HG03378 (cell line): Measurements from ENCODE around the gene GABBR2.
"Not testable (repeated sequence)": the region's sequence is repeated elsewhere in the genome, so short reads cannot be mapped to it uniquely, and the experiment has no call there.

Source experiments
- ATAC-seq: cut with Tn5 transposase; IDR thresholded peaks from one replicate; pipeline ENCODE4 v1.9.1; 2021; ENCODE audit warnings: mild to moderate bottlenecking, moderate library complexity; ENCODE audit not compliant: unreplicated experiment

The GABBR2 gene

DNA sequence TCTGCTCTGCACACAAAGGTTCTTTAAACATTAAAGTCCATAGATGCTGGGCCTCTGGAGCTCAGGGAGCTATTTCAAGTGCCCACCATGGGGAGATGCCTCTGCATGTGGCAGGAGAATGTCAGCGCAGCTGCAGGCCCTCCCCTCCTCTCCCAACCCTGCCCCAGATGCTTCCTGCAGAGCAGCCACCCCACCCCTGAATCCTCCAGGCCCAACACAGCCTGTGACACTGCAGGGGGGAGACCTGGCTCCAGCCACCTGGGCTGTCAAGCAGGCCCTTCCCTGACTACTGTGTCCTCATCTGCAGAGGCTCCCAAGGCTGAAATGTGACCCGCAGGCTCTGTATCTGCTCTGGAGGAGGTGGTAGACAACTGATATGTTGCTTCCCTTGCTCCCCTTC lies 213.9 kb downstream of the GABBR2 start:
- no peak for ATAC-seq

DNA sequence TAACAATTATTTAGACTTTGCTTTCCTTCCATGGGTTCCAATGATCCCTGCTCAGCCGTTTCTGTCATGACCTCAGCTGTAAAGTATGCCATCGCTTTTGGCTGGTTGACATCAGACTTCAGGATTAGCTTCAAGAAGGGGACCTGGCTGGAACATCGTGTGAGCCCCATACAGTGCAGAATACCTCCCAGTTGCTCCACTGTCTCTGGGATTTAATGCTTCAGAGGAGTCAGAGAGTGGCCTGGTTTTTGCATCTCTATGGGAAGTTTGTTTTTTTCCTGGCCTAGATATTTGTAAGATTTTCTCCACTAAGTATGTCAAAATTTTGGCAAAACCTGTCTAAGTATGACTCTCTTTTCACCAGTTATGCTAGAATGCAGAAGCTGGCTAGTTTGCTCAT lies 216.9 kb downstream of the GABBR2 start:
- ATAC-seq, result no peak

DNA sequence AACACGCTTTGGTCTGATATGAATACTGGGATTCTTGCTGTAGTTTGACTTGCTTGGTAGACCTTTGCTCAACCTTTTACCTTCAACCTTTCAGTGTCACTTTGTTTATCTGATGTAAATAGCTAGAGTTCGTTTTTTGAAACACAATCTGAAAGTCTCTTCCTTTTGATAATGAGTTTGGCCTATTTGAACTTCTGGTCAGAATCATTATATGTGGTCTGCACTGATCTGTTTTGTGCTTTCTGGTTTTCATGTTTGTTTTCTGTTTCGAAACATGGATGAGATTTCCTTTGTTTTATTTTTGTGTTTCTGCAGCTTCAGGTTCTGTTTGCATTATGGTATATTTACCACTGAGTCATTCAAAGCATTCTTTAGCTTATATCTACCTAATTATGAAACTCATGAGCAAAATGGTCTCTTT lies 217.5 kb downstream of the GABBR2 start:
- no peak for ATAC-seq

DNA sequence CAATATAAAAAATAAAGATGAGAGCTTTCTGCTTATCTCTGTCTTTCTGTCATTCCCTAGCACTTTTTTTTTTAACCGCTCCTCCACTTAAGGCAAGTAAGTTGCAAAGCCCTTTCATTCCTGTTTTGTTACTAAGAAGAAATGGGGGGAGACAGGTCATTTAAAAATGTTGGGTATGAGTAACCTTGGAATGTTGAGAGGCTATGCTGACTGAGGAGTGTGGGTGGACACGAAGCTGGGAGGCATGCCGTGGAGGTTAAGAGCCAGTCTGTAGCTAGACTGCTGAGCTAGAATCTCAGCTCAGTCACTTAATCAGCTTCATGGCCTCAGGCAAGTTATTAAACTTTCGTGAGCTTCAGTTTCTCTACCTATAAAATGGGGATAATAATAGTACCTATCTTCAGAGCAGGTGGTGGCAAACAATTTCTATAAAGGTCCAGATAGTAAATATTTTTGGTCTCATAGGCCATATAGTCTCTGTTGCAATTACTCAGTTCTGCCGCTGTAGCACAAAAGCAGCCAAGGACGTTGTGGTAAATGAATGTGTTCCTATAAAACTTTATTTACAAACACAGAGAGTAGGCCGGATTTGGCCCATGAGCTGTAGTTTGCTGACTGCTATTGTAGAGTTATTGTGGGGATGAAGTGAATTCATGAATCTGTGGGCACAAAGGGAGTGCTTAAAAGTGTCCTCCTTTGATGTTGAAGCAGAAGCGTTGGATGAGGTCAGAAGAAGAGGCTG lies 220.0 kb downstream of the GABBR2 start:
- ATAC-seq, result no peak

DNA sequence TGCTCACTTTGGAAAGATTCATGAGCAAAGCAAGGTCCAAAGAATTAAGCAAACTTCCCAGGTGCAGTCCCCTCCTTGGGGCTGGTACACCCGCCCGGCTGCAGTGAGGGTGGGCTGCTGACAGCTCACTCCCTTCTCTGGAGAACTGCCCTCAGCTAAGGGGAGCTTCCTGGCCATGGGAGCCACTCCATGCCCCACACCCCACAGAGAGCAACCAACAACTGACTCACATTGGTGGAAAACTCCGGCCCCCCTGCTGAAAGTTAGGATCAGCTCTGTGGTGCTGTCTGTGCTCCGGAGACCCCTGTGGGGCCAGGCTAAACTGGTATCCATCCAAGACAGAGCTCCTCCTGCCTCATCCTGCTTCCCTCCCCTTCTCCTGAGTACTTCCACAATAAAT lies 223.0 kb downstream of the GABBR2 start:
- ATAC-seq, result no peak

DNA sequence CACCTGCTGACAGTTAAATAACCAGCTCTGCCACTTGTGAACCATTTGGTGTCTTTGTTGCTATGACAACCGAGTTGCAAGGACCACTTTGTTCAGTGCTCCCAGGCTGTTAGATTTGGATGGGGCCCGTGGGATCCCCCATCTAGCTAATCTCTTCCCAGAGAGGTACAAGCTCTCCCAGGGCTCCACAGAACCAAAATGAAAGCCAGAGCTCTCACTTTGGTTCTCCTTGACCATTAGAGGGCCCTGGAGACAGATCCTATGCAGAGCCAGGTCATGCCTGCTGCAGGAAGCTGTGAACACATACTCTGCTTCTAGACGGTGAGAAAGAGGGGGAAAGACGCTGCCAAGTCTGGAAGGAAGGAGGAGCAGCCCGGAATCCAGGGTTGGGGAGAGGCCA lies 224.6 kb downstream of the GABBR2 start:
- ATAC-seq, result no peak

DNA sequence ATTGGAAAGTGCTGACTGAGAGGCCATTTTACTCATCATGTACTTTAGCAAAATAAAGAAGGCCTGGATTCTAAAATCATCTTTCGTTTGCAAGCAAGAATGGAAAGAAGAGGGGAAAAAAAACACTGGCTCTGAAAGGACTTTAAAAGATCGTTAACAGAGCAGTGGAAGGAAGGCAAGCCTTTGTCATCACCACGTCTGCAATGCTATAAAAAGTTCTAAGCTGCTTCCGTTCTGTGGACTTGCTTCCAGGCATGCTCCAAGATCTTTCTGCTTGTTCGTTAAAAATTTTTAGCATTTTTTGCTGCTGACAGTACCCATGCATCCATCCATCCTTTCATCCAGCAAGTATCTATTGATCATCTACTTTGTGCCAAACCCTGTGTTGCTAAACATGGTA lies 226.5 kb downstream of the GABBR2 start:
- no peak for ATAC-seq

DNA sequence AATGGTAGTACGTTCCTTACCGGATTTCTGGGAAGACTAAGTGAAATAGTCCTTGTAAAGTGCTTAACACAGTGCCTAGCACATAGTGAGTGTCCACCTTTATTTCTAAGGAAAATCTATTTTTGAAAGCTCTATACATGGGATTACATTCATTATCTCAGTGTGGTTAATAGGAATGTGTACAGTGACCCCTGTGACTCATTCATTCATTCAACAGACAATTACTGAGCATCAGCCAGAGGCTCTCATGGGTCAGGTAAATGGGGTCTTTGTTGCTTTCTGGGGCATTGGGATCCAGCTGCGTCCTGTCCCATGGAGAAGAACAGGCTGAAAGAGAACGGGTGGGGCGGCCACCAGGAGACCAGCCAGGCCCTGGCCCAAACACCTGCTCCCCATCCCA lies 227.1 kb downstream of the GABBR2 start:
- no peak for ATAC-seq

DNA sequence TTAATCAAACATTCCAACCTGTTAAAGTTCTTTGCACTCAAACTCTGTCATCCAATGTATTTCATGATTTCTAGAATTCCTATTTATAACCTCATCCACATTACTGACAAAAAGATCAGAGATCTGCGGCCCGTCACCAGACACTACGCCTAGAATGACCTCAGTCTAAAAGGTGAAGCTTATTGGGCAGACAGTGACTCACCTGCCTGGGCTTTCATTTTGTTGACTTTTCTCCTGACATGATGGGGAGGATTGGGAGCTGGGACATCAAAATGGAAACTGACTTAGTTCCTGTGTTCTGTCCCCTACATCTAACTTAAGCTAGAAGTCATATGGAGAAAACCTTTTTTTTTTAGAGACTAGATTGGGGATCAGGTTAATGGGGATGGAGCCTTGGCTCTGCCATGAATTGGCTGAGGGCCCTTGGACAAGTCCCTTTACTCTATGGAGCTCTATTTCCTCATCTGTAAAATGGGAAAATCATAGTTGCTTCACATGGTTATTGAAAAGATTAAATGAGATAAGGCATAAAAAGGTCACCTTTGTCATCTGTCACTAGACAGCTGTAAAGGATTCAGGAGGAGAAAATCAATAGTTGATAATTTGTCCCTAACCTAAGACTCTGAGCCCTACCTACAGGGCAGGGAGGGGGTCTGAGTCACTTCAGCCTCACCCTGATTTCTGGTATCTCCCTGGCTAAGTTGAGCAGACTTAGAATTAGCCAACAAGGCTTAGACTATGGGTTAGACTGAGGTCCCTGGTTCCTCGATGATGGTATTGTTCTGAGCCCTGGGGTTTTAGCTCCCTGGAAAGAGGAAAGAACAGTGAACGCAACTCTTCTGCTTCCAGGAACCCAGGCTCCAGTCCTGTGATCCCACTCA lies 228.5 kb downstream of the GABBR2 start:
- ATAC-seq, result no peak

DNA sequence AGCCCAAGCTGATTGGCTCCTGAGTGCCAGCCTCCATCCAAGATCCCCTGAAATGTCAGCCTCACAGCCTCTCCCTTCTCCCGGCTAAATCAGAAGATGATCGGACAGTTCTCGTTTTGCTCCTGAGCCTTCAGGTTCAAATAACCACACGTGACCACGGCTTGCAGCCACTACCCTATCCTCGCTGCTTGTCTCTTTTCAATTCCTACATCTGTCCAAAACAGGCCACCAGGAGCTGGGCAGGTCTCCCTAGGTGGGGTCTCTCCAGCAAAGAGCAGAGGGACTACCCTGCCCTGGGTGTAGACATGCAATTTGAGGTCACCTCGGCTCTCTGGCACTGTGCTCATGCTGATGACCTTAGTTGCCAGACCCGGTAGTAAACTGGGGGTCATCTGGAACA lies 229.3 kb downstream of the GABBR2 start:
- ATAC-seq, result no peak

DNA sequence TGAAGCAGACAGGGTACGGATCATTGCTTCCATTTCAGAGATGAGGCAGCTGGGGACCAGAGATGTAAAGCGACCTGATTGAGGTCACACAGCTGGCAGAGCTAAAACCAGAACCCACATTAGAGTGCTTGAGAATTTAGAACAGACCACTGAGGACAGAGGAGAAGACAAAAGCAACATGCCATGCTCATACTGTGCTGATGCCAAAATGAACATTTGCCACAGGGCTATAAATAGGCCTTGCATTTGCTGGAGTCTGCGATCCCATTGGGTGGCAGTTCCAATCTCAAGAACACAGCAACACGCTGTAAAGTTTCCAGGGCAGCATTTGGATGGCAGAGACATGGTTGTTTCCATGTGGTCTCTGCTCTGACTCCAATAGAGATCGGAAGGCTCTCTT lies 230.9 kb downstream of the GABBR2 start:
- ATAC-seq, result no peak

DNA sequence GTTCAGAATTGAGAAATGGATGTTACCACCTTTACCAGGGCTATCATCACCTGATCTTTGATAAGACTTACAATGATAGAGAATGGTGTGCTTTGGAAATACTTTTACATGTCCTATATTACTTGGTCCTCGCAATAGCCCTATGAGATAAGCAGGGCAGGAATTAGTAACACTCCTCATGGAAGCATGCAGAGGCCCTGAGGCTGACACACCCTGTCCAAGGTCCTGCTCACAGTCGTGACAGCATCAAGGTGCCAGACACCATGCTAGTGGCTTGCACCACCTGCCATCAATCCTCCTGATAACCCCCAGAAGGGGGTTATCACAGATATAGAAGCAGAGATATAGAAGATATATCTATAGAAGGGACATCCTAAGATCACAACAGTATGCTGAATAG lies 236.5 kb downstream of the GABBR2 start:
- ATAC-seq, result no peak

DNA sequence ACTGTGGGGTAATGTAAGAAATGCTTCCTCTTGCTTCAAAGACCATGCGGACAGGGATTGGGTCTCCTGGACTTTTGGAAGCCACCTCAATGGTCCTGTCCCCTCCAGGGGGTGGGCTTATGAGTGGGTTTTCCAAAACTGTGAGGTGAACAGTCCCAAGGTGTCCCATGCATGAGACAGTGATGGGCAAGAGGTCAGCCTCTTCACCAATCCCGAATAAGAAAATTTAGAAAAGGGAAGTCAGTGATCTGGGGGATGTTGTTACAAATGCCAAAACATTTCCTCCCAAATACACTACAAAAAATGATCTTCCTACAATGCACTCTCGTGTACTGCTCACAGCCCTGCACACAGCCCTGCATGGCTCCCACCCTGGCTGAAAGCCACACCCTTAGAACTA lies 237.6 kb downstream of the GABBR2 start:
- no peak for ATAC-seq

DNA sequence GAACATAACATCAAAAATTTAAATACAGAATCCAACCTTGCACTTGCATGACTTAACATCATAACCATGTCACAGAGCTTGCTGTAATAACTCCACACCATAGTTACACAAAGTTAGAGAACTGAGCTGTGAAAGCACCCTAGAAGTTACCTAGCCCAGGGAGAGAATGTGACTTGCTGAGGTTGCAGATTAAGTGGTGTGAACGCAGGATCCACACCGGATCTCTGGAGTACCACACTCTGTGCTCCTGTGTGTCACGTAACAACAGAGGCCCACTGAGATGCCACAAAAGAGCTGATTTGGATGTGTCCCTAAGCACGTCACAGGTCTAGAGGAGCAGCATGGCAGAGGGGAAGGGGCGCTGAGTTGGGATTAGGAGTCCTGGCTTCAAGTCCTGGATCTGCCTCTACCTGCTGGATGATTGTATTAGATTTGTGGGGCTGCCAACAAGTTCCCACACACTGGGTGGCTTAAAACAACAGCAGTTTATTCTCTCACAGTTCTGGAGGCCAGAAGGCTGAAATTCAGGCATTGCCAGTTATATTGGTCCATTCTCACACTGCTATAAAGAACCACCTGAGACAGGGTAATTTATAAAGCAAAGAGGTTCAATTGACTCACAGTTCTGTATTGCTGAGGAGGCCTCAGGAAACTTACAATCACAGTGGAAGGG lies 240.0 kb downstream of the GABBR2 start:
- no peak for ATAC-seq

DNA sequence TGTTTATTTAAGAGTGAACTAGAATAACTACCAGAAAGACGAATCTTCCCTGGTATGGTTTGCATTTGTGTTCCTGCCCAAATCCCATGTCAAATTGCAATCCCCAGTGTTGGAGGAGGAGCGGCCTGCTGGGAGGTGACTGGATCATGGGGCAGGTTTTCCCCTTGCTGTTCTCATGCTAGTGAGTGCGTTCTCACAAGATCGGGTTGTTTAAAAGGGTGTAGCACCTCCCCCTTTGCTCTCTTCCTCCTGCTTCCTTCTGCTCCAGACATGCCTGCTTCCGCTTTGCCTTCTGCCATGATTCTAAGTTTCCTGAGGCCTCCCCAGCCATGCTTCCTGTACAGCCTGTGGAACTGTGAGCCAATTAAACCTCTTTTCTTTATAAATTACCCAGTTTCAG lies 242.9 kb downstream of the GABBR2 start:
- ATAC-seq, result no peak

DNA sequence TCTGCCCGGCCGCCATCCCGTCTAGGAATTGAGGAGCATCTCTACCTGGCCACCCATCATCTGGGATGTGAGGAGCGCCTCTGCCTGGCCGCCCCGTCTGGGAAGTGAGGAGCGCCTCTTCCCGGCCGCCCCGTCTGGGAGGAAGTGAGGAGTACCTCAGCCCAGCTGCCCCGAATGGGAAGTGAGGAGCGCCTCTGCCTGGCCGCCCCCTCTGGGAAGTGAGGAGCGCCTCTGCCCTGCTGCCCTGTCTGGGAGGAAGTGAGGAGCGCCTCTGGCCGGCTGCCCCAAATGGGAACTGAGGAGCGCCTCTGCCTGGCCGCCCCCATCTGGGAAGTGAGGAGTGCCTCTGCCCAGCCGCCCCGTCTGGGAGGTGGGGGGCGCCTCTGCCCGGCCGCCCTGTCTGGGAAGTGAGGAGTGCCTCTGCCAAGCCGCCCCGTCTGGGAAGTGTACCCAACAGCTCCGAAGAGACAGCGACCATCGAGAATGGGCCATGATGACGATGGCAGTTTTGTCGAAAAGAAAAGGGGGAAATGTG lies 244.5 kb downstream of the GABBR2 start:
- not testable (repeated sequence) for ATAC-seq

DNA sequence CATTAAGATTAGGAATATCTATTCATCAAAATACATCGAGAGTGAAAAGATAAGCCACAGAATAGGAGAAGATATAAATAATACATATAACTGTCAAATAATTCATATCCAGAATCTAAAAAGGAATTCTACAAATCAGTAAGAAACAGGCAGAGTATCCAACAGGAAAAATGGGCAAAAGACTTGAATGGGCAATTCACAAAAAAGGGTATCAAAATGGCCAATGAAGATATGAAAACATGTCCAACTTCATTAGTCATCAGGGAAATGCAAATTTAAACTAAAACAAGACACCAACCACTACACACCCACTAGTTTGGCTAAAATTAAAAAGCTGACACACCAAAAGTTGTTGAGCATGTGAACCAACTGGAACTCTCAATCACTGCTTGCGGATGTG lies 246.4 kb downstream of the GABBR2 start:
- ATAC-seq, result no peak

DNA sequence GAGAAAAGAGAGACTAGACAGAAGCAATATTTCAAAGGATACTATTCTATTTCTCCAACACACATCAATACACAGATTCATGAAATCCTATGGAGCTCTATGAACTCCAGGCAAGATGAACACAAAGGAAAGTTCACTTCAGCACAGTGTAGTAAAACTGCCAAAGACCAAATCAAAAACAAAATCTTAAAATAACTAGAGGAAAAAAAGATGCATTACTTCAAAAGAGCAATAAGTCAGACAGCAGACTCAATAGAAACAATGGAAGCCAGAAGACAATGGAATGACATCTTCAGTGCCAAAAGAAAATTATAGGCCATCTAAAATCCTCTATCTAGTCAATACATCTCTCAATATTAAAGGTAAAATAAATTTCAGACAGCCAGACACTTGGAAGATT lies 248.0 kb downstream of the GABBR2 start:
- ATAC-seq, result no peak

DNA sequence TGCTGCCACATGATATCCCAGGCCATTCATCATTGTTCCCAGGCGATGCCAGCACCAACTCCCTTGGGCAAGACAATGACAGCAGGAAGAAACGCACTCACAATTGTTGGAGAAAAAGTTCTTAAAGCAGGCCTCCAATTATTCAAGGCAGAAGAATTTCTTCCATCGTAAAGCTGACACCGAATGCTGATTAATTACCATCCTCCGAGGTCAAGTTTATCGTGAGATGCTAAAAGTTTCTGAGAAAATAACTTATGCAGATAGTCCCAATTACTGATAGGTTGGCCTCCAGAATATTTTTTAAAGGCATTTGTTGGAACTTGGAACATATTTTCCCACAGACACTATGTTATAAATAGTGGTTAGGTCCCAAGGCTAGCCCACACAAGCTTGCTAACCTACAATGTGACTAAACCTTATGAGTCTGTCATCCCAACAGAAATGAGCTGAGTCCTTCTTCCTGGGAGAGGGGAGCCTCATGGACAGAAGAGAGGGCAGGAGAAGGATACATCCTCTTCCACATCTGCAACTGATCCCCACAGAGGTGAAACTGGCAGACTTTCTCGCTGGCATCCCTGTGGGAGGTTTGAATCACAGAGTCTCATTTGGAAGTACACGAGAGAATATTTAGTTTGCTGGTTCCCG lies 250.9 kb downstream of the GABBR2 start:
- no peak for ATAC-seq

DNA sequence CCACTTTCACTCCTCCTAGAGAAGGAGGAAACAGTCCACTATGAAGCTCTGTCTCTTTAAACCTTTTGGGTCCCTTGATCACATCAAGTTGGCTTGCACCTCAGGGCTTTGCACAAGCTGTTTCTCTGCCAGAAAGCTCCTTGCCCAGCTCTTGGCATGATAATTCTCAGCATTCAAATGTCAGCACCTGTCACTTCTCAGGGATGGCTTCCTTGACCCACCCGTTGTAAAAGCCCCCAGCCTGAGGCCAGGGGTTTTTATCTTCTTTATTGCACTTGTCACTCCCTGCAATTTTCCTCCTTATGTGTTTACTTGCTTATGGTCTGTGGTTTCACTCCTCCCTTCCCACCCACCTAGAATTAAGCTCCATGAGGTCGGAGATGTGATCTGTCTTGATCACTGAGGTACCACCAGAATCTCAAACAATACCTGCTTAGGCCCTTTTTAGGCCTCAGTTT lies 252.6 kb downstream of the GABBR2 start:
- no peak for ATAC-seq
